HEK293 (cell line): ENCODE data around the gene ADGRL1.
"Not testable (repeated sequence)": the region's sequence is repeated elsewhere in the genome, so short reads cannot be mapped to it uniquely, and the experiment has no call there.

ENCODE experiments used
- CTCF ChIA-PET: fragments of 350-600 bp; formaldehyde crosslinking; extraction: SDS; loops from one replicate; lab custom pipeline; 2021; ENCODE audit warnings: antibody characterized with exemption; lab: Yijun Ruan, JAX
- POLR2A ChIA-PET: fragments of 300-600 bp; formaldehyde crosslinking; extraction: SDS; loops from one replicate; lab custom pipeline; 2020; ENCODE audit warnings: antibody characterized with exemption, inconsistent platforms; lab: Yijun Ruan, JAX
- H3K27ac ChIP-seq: fragments of 200-500 bp; sonication (Bioruptor generic); 2 replicates; pipeline ENCODE4 v1.5.1; 2014; ENCODE audit warnings: low read depth, low read length, control low read depth, inconsistent platforms; ENCODE audit errors: extremely low read depth
- H3K36me3 ChIP-seq, 2 experiments: fragments of 200-500 bp in 1 of 2; sonication (Bioruptor generic) in 1 of 2; 1 replicate in 1 of 2; 2 replicates in 1 of 2; pipeline ENCODE4 v1.5.1; 2014 to 2017; ENCODE audit warnings: inconsistent platforms in 2 of 2, low read length in 2 of 2; ENCODE audit not compliant: control insufficient read depth in 2 of 2, insufficient read depth in 1 of 2
- H3K4me1 ChIP-seq: fragments of 200-500 bp; sonication (Bioruptor generic); 2 replicates; pipeline ENCODE4 v1.5.1; 2014; ENCODE audit warnings: mild to moderate bottlenecking, low read length, inconsistent platforms; ENCODE audit not compliant: control insufficient read depth, insufficient read depth
- H3K4me3 ChIP-seq: 2 replicates; pipeline ENCODE4 v1.5.1; 2011; ENCODE audit warnings: low read depth, mild to moderate bottlenecking, control low read depth, low read length, moderate library complexity
- H3K9me3 ChIP-seq: fragments of 200-500 bp; sonication (Bioruptor generic); 2 replicates; pipeline ENCODE4 v1.5.1; 2014; ENCODE audit warnings: low read depth, low read length, inconsistent platforms; ENCODE audit not compliant: control insufficient read depth, insufficient read depth
- EGR2 ChIP-seq: fragments of 450-650 bp; formaldehyde crosslinking; IDR thresholded peaks from 2 replicates; pipeline ENCODE4 v1.5.1; 2016; ENCODE audit warnings: low read depth, missing biosample characterization, missing genetic modification characterization
- GLIS1 ChIP-seq: fragments of 450-650 bp; formaldehyde crosslinking; IDR thresholded peaks from 2 replicates; pipeline ENCODE4 v1.5.1; 2016; ENCODE audit warnings: missing biosample characterization, missing genetic modification characterization
- ZBTB17 ChIP-seq: fragments of 450-650 bp; formaldehyde crosslinking; IDR thresholded peaks from 2 replicates; pipeline ENCODE4 v1.5.1; 2016; ENCODE audit warnings: missing biosample characterization, missing genetic modification characterization
- ZBTB8A ChIP-seq: fragments of 450-650 bp; formaldehyde crosslinking; IDR thresholded peaks from 2 replicates; pipeline ENCODE4 v1.5.1; 2016; ENCODE audit warnings: missing biosample characterization, missing genetic modification characterization
- ZFHX2 ChIP-seq: fragments of 450-650 bp; formaldehyde crosslinking; conservative IDR thresholded peaks from 2 replicates; pipeline ENCODE4 v1.5.1; 2016; ENCODE audit warnings: missing biosample characterization, missing genetic modification characterization
- ZNF366 ChIP-seq: fragments of 450-650 bp; formaldehyde crosslinking; conservative IDR thresholded peaks from 2 replicates; pipeline ENCODE4 v1.5.1; 2016; ENCODE audit warnings: missing biosample characterization, missing genetic modification characterization
- TF ChIP-seq, protein P1 (sequence below): fragments of 450-650 bp; formaldehyde crosslinking; optimal IDR thresholded peaks from 2 replicates; pipeline ENCODE3; 2016; ENCODE audit warnings: missing biosample characterization, mild to moderate bottlenecking, missing genetic modification characterization
- TF ChIP-seq, protein P2 (sequence below): fragments of 450-650 bp; formaldehyde crosslinking; IDR thresholded peaks from 2 replicates; pipeline ENCODE4 v1.5.1; 2016; ENCODE audit warnings: missing biosample characterization, missing genetic modification characterization
- TF ChIP-seq, protein P3 (sequence below): fragments of 450-650 bp; formaldehyde crosslinking; IDR thresholded peaks from 2 replicates; pipeline ENCODE4 v1.5.1; 2016; ENCODE audit warnings: missing biosample characterization, missing genetic modification characterization
- TF ChIP-seq, protein P4 (sequence below): fragments of 450-650 bp; formaldehyde crosslinking; IDR thresholded peaks from 2 replicates; pipeline ENCODE4 v1.5.1; 2016; ENCODE audit warnings: missing biosample characterization, missing genetic modification characterization

Gene ADGRL1

DNA sequence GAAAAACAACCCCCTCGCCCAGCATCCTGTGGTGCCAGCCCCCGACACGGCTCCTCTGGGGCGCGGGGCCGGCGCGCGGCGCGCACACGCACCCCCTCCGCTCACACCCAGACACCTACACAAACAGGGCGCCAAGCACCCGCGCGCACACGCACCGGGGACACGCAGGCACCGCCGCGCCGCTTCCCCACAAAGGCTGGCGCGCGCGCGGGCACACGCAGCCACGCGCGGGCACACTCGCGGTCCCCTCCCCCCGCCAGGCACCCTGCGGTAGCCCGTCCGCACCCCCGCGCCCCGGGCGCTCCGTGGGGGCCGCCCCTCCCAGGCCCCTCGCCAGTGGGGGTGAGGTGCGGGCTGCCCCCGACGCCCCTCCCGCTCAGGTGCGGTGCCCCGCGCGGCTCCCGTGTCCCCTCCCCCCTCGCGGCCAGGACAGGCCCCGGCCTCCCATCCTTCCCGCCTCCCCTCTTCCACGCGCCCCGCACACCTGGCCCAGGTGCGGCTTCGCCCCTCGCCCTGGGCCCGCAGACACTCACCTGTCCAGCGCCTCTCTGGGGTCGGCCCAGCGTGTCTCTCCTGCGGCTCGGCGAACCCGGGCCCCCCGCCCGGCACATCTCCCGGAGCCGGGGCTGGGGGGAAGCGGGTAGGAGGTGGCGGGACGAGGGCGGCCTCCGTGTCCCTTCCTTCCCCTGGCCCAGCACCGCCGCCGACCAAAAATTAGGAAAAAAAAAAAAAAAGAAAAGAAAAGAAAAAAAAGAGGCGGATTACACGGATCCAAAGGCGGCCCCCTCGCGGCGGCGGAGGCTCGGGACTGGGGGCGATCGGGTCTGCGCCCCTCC, at the start of gene ADGRL1:
TSS of gene ADGRL1 (minus strand) at position 718 of the 836 bp plus-strand sequence. CDS start 22,567 bp downstream, outside the sequence.
- POLR2A ChIA-PET, H3K36me3 ChIP-seq, H3K9me3 ChIP-seq, H3K4me1 ChIP-seq: not testable (repeated sequence)
- CTCF ChIA-PET: interaction anchor here (0.6 kb wide), 1 partner anchor 370 kb away, joined by 3 read pairs; no protein-coding TSS in a partner anchor
- peak within 1 kb of the TSS; percentile 79 for H3K27ac ChIP-seq
- TF ChIP-seq GLIS1 (peak; percentile 46), EGR2 (tag by site-specific recombination) (peak; percentile 36; the same call in 1 of the 2 replicates), ZFHX2 (tag by site-specific recombination) (peak; percentile 59), ZBTB8A (tag by site-specific recombination) (peak; percentile 31; the same call in 1 of the 2 replicates)
- TF ChIP-seq, protein P1, sequence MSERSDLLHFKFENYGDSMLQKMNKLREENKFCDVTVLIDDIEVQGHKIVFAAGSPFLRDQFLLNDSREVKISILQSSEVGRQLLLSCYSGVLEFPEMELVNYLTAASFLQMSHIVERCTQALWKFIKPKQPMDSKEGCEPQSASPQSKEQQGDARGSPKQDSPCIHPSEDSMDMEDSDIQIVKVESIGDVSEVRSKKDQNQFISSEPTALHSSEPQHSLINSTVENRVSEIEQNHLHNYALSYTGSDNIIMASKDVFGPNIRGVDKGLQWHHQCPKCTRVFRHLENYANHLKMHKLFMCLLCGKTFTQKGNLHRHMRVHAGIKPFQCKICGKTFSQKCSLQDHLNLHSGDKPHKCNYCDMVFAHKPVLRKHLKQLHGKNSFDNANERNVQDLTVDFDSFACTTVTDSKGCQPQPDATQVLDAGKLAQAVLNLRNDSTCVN (tag by site-specific recombination): peak; percentile 97
- TF ChIP-seq, protein P2, sequence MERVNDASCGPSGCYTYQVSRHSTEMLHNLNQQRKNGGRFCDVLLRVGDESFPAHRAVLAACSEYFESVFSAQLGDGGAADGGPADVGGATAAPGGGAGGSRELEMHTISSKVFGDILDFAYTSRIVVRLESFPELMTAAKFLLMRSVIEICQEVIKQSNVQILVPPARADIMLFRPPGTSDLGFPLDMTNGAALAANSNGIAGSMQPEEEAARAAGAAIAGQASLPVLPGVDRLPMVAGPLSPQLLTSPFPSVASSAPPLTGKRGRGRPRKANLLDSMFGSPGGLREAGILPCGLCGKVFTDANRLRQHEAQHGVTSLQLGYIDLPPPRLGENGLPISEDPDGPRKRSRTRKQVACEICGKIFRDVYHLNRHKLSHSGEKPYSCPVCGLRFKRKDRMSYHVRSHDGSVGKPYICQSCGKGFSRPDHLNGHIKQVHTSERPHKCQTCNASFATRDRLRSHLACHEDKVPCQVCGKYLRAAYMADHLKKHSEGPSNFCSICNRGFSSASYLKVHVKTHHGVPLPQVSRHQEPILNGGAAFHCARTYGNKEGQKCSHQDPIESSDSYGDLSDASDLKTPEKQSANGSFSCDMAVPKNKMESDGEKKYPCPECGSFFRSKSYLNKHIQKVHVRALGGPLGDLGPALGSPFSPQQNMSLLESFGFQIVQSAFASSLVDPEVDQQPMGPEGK (tag by site-specific recombination): peak; percentile 11
- TF ChIP-seq, all 188 proteins: peak for 6; not testable (repeated sequence) for 182
- H3K4me3 ChIP-seq: peak within 1 kb of the TSS; percentile 47

DNA sequence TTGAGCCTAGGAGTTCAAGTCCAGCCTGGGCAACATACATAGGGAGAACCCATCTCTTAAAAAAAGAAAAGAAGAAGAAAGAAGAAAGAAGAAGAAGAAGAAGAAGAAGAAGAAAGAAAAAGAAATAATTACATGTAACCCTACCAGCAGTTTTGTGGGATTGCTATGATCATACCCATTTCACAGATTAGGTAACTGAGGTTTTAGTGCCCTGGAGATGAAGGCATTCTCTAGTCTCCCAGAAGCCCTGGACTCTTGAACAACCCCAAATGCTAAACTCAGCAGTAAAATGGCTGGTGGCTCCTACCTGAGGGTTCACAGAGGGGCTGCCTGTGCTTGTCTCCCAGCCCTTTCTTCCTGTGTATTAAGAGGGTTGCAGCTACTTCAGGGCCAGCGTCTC, 49.3 kb upstream of the ADGRL1 start:
- POLR2A ChIA-PET, H3K36me3 ChIP-seq, H3K4me3 ChIP-seq, H3K4me1 ChIP-seq, CTCF ChIA-PET, H3K27ac ChIP-seq, H3K9me3 ChIP-seq: not testable (repeated sequence)
- TF ChIP-seq, protein P3, sequence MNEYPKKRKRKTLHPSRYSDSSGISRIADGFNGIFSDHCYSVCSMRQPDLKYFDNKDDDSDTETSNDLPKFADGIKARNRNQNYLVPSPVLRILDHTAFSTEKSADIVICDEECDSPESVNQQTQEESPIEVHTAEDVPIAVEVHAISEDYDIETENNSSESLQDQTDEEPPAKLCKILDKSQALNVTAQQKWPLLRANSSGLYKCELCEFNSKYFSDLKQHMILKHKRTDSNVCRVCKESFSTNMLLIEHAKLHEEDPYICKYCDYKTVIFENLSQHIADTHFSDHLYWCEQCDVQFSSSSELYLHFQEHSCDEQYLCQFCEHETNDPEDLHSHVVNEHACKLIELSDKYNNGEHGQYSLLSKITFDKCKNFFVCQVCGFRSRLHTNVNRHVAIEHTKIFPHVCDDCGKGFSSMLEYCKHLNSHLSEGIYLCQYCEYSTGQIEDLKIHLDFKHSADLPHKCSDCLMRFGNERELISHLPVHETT (tag by site-specific recombination): 0 out of 2 replicates have a peak, but pooled peaks have one; percentile 33

DNA sequence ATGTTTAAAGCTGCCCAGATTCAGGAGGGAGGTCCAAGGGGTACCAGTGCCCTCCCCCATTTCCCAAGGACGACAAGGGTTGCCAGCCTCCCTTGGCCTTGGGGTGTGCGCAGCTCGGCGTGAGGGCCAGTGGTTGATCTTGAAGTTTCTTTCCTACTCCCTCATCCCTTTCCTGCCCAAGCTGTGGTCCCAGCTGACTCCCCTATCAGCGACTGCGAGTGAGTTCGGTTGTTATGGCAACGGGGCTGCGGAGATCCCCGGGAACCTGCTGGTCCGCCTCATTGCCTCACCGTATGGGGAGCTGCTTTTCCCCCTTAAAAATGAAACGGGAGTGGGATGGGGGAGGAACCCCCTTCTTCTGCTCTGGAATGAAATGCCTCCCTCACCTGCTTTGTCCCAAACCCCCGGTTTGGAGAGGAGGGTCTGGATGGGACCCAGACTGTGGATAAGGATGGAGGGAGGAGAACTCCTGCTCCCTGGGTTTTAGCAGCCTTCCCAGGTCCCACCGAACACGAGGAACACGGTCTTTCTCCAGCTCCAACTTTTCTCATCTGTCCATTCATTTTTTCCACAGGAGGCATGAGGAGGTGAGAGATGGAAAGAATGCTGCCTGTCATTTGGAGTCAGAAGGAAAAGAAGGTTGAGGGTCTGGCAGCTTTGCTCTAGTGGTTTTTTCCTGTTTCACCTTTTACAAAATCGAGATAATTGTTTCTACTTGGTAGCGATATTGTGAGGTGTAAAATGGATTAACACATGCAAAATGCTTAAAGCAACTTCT, 48.0 kb upstream of the ADGRL1 start:
- not testable (repeated sequence) for H3K36me3 ChIP-seq, H3K27ac ChIP-seq, H3K9me3 ChIP-seq, H3K4me1 ChIP-seq, H3K4me3 ChIP-seq
- TF ChIP-seq ZNF366 (tag by site-specific recombination): peak; percentile 36; the same call in 1 of the 2 replicates
- TF ChIP-seq, protein P4, sequence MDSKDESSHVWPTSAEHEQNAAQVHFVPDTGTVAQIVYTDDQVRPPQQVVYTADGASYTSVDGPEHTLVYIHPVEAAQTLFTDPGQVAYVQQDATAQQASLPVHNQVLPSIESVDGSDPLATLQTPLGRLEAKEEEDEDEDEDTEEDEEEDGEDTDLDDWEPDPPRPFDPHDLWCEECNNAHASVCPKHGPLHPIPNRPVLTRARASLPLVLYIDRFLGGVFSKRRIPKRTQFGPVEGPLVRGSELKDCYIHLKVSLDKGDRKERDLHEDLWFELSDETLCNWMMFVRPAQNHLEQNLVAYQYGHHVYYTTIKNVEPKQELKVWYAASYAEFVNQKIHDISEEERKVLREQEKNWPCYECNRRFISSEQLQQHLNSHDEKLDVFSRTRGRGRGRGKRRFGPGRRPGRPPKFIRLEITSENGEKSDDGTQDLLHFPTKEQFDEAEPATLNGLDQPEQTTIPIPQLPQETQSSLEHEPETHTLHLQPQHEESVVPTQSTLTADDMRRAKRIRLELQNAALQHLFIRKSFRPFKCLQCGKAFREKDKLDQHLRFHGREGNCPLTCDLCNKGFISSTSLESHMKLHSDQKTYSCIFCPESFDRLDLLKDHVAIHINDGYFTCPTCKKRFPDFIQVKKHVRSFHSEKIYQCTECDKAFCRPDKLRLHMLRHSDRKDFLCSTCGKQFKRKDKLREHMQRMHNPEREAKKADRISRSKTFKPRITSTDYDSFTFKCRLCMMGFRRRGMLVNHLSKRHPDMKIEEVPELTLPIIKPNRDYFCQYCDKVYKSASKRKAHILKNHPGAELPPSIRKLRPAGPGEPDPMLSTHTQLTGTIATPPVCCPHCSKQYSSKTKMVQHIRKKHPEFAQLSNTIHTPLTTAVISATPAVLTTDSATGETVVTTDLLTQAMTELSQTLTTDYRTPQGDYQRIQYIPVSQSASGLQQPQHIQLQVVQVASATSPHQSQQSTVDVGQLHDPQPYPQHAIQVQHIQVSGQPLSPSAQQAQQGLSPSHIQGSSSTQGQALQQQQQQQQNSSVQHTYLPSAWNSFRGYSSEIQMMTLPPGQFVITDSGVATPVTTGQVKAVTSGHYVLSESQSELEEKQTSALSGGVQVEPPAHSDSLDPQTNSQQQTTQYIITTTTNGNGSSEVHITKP (tag by site-specific recombination): peak; percentile 98
- TF ChIP-seq ZBTB17 (tag by site-specific recombination): 0 out of 2 replicates have a peak, but pooled peaks have one; percentile 10
- ChIA-PET POLR2A (interaction anchor here (0.6 kb wide), 1 partner anchor 37 kb away, joined by 3 read pairs; no protein-coding TSS in a partner anchor), CTCF (interaction anchor here (1.0 kb wide), 1 partner anchor 55 kb away, joined by 5 read pairs; no protein-coding TSS in a partner anchor)
